IMR-90 (cell line): Measurements from ENCODE around the gene PTK6.

Experiments used
- CEBPB ChIP-seq: IDR thresholded peaks from 2 replicates; pipeline ENCODE4 v1.6.1; 2012; ENCODE audit warnings: low read depth, low read length, improper control_type of control experiment
- CHD1 ChIP-seq: IDR thresholded peaks from 2 replicates; pipeline ENCODE4 v1.6.1; 2012; ENCODE audit warnings: low read depth, low read length, improper control_type of control experiment
- CTCF ChIP-seq: conservative IDR thresholded peaks from 2 replicates; pipeline ENCODE4 v1.5.1; 2012; ENCODE audit warnings: mild to moderate bottlenecking, low read depth, low read length, improper control_type of control experiment
- ELK1 ChIP-seq: fragments of 150-350 bp; IDR thresholded peaks from 2 replicates; pipeline ENCODE4 v1.6.1; 2016; ENCODE audit warnings: low read depth, mild to moderate bottlenecking, low read length, moderate library complexity, borderline replicate concordance
- FOS ChIP-seq: fragments of 150-350 bp; IDR thresholded peaks from 2 replicates; pipeline ENCODE4 v1.6.1; 2016; ENCODE audit warnings: low read depth, low read length
- MAFK ChIP-seq: IDR thresholded peaks from 2 replicates; pipeline ENCODE4 v1.6.1; 2012; ENCODE audit warnings: low read depth, low read length, improper control_type of control experiment
- MAZ ChIP-seq: IDR thresholded peaks from 2 replicates; pipeline ENCODE4 v1.6.1; 2012; ENCODE audit warnings: low read depth, mild to moderate bottlenecking, low read length, improper control_type of control experiment, moderate library complexity, borderline replicate concordance
- POLR2A ChIP-seq: IDR thresholded peaks from 2 replicates; pipeline ENCODE4 v1.6.1; 2012; ENCODE audit warnings: mild to moderate bottlenecking, low read depth, low read length
- RAD21 ChIP-seq: IDR thresholded peaks from 2 replicates; pipeline ENCODE4 v1.6.1; 2012; ENCODE audit warnings: low read length, improper control_type of control experiment
- RFX5 ChIP-seq: IDR thresholded peaks from 2 replicates; pipeline ENCODE4 v1.8.0; 2012; ENCODE audit warnings: low read depth, mild to moderate bottlenecking, low read length, moderate library complexity
- SMC3 ChIP-seq: fragments of 150-350 bp; IDR thresholded peaks from 2 replicates; pipeline ENCODE4 v1.6.1; 2016; ENCODE audit warnings: low read depth, mild to moderate bottlenecking, antibody characterized with exemption, low read length, moderate library complexity
- USF2 ChIP-seq: fragments of 150-350 bp; IDR thresholded peaks from 2 replicates; pipeline ENCODE4 v1.6.1; 2017; ENCODE audit warnings: mild to moderate bottlenecking, antibody characterized with exemption, low read length, low read depth

- TF ChIP-seq CTCF = no peak
- TF ChIP-seq POLR2A = no peak
- no peak for TF ChIP-seq ELK1
- no peak for TF ChIP-seq RFX5
- TF ChIP-seq MAZ = no peak
- TF ChIP-seq FOS = no peak
- no peak for TF ChIP-seq CEBPB
- TF ChIP-seq USF2 = no peak
- no peak for TF ChIP-seq RAD21
- TF ChIP-seq CHD1 = no peak
- TF ChIP-seq MAFK = no peak
- TF ChIP-seq SMC3 = no peak
Observed at GRCh38 chr20:63478346-63479302, 58.6 kb downstream of the PTK6 start.
